ENCODE results near the gene KLK8. TPM values are rescaled to one million over a fixed set of nuclear protein-coding genes. Genes with fewer than 3 reads are reported as not detected.

KLK8 gene
- polyA plus RNA-seq, 2 of the 4 experiments (the other 2 are of a cell fraction) = not detected

GRCh38 chr19:50962245-50962644 is 39.2 kb downstream of the KLK8 start:
- Histone ChIP-seq H3K4me3 (no peak overlapping the region), H3K4me2 (no peak overlapping the region), H3K27ac (no peak overlapping the region), H3K4me1 (no peaks in the 10 kb centered on the region), H3K9me3 (peaks cover 5% of the 10 kb centered on the region; the same call in 2 of the 3 replicates)
- peak in 1 of 2 experiments; percentile 21 for DNase-seq (ENCODE audit: low read depth in 1 of 2, low spot score in 1 of 2)
- 48% methylated on average over 1 of the region's 1 CpG for WGBS (ENCODE audit: missing lambda C conversion rate)
- TF ChIP-seq JUNB (IDR thresholded peaks at IDR 0.05) (no peak), BHLHE40 (IDR thresholded peaks at IDR 0.05; ENCODE audit: low read depth, low read length) (no peak), RNF2 (IDR thresholded peaks at IDR 0.05; ENCODE audit: borderline replicate concordance, low read depth) (no peak), EP300 (IDR thresholded peaks at IDR 0.05) (no peak), TP53 (CRISPR knock-in tag; IDR thresholded peaks at IDR 0.05) (no peak), ATOH8 (CRISPR knock-in tag; IDR thresholded peaks at IDR 0.05; ENCODE audit: low read depth) (no peak), EHF (CRISPR knock-in tag; IDR thresholded peaks at IDR 0.05) (no peak), ZC3H11A (IDR thresholded peaks at IDR 0.05) (no peak), CHD2 (IDR thresholded peaks at IDR 0.05; ENCODE audit: low read length, partially characterized antibody) (no peak), TFCP2L1 (CRISPR knock-in tag; IDR thresholded peaks at IDR 0.05) (no peak), MAFK (IDR thresholded peaks at IDR 0.05; ENCODE audit: partially characterized antibody) (no peak), POLR2A (IDR thresholded peaks at IDR 0.05; ENCODE audit: low read length) (no peak), MAZ (IDR thresholded peaks at IDR 0.05; ENCODE audit: borderline replicate concordance, low read depth, low read length) (no peak), ZFP36 (IDR thresholded peaks at IDR 0.05; ENCODE audit: borderline replicate concordance, partially characterized antibody) (no peak), PHF8 (IDR thresholded peaks at IDR 0.05; ENCODE audit: borderline replicate concordance, low read depth) (no peak)
- ATAC-seq = peak in 1 of 2 experiments; percentile 10; a peak in 2 of 6 replicates
- ChIA-PET CTCF (interaction anchor here (0.5 kb wide), 1 partner anchor 39 kb away, joined by 3 read pairs; the partner anchor contains the start of gene KLK8), POLR2A (no interaction called here)
- no peak for FAIRE-seq

GRCh38 chr19:50959731-50960500 is 41.5 kb downstream of the KLK8 start:
- Histone ChIP-seq H3K4me3 (no peak overlapping the region), H3K4me2 (no peak overlapping the region), H3K4me1 (no peaks in the 10 kb centered on the region), H3K27ac (no peak overlapping the region), H3K9me3 (peaks cover 5% of the 10 kb centered on the region; the same call in 2 of the 3 replicates)
- ChIA-PET POLR2A (no interaction called here), CTCF (interaction anchor here (1.1 kb wide), 1 partner anchor 30 kb away, joined by 3 read pairs; no protein-coding TSS in a partner anchor)
- ATAC-seq (peak; percentile 71 to 79), FAIRE-seq (no peak), DNase-seq (ENCODE audit: low read depth in 1 of 2, low spot score in 1 of 2) (peak in 1 of 2 experiments; percentile 52)
- WGBS (ENCODE audit: missing lambda C conversion rate) = 9% methylated on average over 9 of the region's 9 CpGs
- TF ChIP-seq TFCP2L1 (CRISPR knock-in tag; IDR thresholded peaks at IDR 0.05) = no peak
- TF ChIP-seq JUN (IDR thresholded peaks at IDR 0.05) = no peak
- TF ChIP-seq NPAS2 (CRISPR knock-in tag; IDR thresholded peaks at IDR 0.05; ENCODE audit: borderline replicate concordance) = no peak
- no peak for TF ChIP-seq USF2 (IDR thresholded peaks at IDR 0.05)
- TF ChIP-seq HOXA7 (CRISPR knock-in tag; IDR thresholded peaks at IDR 0.05) = no peak
- TF ChIP-seq POLR2A (IDR thresholded peaks at IDR 0.05; ENCODE audit: low read length) = no peak
- no peak for TF ChIP-seq ELK1 (IDR thresholded peaks at IDR 0.05; ENCODE audit: low read depth, low read length)
- TF ChIP-seq HMGXB4 (CRISPR knock-in tag; IDR thresholded peaks at IDR 0.05; ENCODE audit: borderline replicate concordance) = no peak
- no peak for TF ChIP-seq HDAC2 (IDR thresholded peaks at IDR 0.05)
- no peak for TF ChIP-seq RAD21 (conservative IDR thresholded peaks at IDR 0.05 in 1 of 2, IDR thresholded peaks at IDR 0.05 in 1 of 2)
- TF ChIP-seq CBX8 (IDR thresholded peaks at IDR 0.05) = no peak
- no peak for TF ChIP-seq FOXS1 (CRISPR knock-in tag; IDR thresholded peaks at IDR 0.05)
- TF ChIP-seq ATOH8 (CRISPR knock-in tag; IDR thresholded peaks at IDR 0.05; ENCODE audit: low read depth) = no peak
- TF ChIP-seq CHD2 (IDR thresholded peaks at IDR 0.05; ENCODE audit: low read length, partially characterized antibody) = no peak
- no peak for TF ChIP-seq MAZ (IDR thresholded peaks at IDR 0.05; ENCODE audit: borderline replicate concordance, low read depth, low read length)
- no peak for TF ChIP-seq PHF8 (IDR thresholded peaks at IDR 0.05; ENCODE audit: borderline replicate concordance, low read depth)
- TF ChIP-seq TP53 (CRISPR knock-in tag; IDR thresholded peaks at IDR 0.05) = no peak
- TF ChIP-seq FOSL2 (IDR thresholded peaks at IDR 0.05) = no peak
- no peak for TF ChIP-seq FOSL2 (CRISPR knock-in tag; IDR thresholded peaks at IDR 0.05)
- TF ChIP-seq PBX3 (IDR thresholded peaks at IDR 0.05) = no peak
